ENCODE measurements around the gene SMIM23. TPM values are rescaled to one million over a fixed set of nuclear protein-coding genes. Genes with fewer than 3 reads are reported as not detected.

The SMIM23 gene
- polyA plus RNA-seq, 3 donors: not detected

DNA sequence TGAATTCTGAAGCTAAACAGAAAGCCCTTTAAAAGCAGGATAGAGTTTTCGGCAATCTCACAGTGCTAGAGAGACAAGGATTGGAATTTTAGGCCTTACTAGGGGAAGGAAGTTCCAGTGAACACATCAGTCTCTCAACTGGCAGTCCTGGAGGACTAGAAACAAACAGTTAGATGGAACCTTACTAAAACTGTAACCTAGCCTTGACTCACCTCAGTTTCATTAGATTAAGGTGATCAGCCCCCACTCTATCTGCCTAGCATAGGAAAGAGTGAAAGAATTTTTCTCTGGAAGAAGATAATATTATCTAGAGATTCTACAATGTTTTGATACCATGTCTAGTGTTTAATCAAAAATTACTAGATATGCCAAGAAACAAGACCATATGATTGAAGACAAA, 25.8 kb upstream of the SMIM23 start:
- Histone ChIP-seq H3K4me2 (replicated peaks; ENCODE audit: extremely low read depth, low read length, poor library complexity, severe bottlenecking) (no peak overlapping the region), H3K36me3 (replicated peaks in 1 of 2; ENCODE audit: control insufficient read depth in 1 of 2, insufficient read depth in 2 of 2, low read length in 2 of 2) (no peaks in the 10 kb centered on the region), H4K20me1 (ENCODE audit: insufficient read depth, low read length) (no peaks in the 10 kb centered on the region), H3K27ac (ENCODE audit: low read depth in 1 of 2, low read length in 2 of 2) (no peak overlapping the region), H2AFZ (ENCODE audit: insufficient read depth, low read depth, low read length, poor library complexity, severe bottlenecking) (no peak overlapping the region), H3K27me3 (ENCODE audit: control insufficient read depth in 2 of 2, insufficient read depth in 2 of 2, low read length in 2 of 2) (no peaks in the 10 kb centered on the region), H3K4me1 (ENCODE audit: control insufficient read depth in 1 of 2, insufficient read depth in 2 of 2, low read length in 2 of 2) (no peaks in the 10 kb centered on the region), H3K4me3 (replicated peaks in 1 of 3; ENCODE audit: low read depth in 2 of 3, low read length in 3 of 3) (no peak overlapping the region), H3K79me2 (ENCODE audit: insufficient read depth, low read length) (no peaks in the 10 kb centered on the region), H3K9me3 (replicated peaks in 1 of 2; ENCODE audit: control insufficient read depth in 1 of 2, insufficient read depth in 1 of 2, low read length in 2 of 2) (no peaks in the 10 kb centered on the region), H3K9ac (ENCODE audit: insufficient read depth, low read length, poor library complexity, severe bottlenecking) (no peak overlapping the region)
- no peak for DNase-seq
- Mint-ChIP-seq H3K27ac (no peak overlapping the region), H3K36me3 (no peaks in the 10 kb centered on the region), H3K4me3 (no peak overlapping the region), H3K9me3 (peaks cover 0 to 2% (median 0%) of the 10 kb centered on the region in 7 donors), H3K4me1 (no peaks in the 10 kb centered on the region), H3K27me3 (ENCODE audit: low read depth in 3 of 3) (peaks cover 0 to 1% (median 1%) of the 10 kb centered on the region in 3 donors)
- intact Hi-C loops (cut with micrococcal nuclease): no loop called here
- TF ChIP-seq, protein P1, sequence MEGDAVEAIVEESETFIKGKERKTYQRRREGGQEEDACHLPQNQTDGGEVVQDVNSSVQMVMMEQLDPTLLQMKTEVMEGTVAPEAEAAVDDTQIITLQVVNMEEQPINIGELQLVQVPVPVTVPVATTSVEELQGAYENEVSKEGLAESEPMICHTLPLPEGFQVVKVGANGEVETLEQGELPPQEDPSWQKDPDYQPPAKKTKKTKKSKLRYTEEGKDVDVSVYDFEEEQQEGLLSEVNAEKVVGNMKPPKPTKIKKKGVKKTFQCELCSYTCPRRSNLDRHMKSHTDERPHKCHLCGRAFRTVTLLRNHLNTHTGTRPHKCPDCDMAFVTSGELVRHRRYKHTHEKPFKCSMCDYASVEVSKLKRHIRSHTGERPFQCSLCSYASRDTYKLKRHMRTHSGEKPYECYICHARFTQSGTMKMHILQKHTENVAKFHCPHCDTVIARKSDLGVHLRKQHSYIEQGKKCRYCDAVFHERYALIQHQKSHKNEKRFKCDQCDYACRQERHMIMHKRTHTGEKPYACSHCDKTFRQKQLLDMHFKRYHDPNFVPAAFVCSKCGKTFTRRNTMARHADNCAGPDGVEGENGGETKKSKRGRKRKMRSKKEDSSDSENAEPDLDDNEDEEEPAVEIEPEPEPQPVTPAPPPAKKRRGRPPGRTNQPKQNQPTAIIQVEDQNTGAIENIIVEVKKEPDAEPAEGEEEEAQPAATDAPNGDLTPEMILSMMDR (IDR thresholded peaks at IDR 0.05): no peak
- 100% methylated on average over 1 of the region's 1 CpG for WGBS (ENCODE audit: insufficient coverage)

DNA sequence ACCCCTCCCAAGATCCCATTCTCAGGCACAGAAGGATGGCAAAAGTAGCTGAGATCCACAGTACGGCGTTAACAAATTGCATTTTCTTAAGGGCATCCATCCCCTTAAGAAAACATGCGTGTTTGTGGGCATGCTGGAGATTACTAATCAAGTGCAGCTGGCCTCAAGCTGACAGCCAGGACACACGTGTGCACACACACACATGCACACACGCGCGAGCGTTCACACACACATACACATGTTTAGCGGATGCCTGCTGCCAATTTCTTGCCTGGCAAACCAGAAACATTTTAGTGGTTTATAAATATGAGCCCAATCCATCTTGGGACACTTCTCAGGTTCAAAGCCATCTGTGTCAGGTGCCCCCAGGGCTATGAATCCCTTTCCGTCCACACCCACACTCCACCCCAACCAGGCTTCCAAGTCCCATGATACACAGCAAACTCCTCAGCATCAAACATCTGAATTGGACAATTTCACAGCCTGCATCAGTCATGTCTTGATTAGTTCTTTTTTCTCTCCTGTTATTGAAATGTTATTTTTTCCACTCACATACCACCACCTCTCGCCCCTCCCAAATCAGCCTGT, 23.5 kb upstream of the SMIM23 start:
- Histone ChIP-seq H3K27ac (ENCODE audit: low read depth in 1 of 2, low read length in 2 of 2) (no peak overlapping the region), H3K27me3 (ENCODE audit: control insufficient read depth in 2 of 2, insufficient read depth in 2 of 2, low read length in 2 of 2) (no peaks in the 10 kb centered on the region), H3K79me2 (ENCODE audit: insufficient read depth, low read length) (no peaks in the 10 kb centered on the region), H3K9ac (ENCODE audit: insufficient read depth, low read length, poor library complexity, severe bottlenecking) (no peak overlapping the region), H2AFZ (ENCODE audit: insufficient read depth, low read depth, low read length, poor library complexity, severe bottlenecking) (no peak overlapping the region), H3K36me3 (replicated peaks in 1 of 2; ENCODE audit: control insufficient read depth in 1 of 2, insufficient read depth in 2 of 2, low read length in 2 of 2) (no peaks in the 10 kb centered on the region), H3K4me2 (replicated peaks; ENCODE audit: extremely low read depth, low read length, poor library complexity, severe bottlenecking) (no peak overlapping the region), H4K20me1 (ENCODE audit: insufficient read depth, low read length) (no peaks in the 10 kb centered on the region), H3K4me3 (replicated peaks in 1 of 3; ENCODE audit: low read depth in 2 of 3, low read length in 3 of 3) (no peak overlapping the region), H3K9me3 (replicated peaks in 1 of 2; ENCODE audit: control insufficient read depth in 1 of 2, insufficient read depth in 1 of 2, low read length in 2 of 2) (peaks cover 0 to 3% of the 10 kb centered on the region in 2 donors), H3K4me1 (ENCODE audit: control insufficient read depth in 1 of 2, insufficient read depth in 2 of 2, low read length in 2 of 2) (no peaks in the 10 kb centered on the region)
- TF ChIP-seq, protein P1 (IDR thresholded peaks at IDR 0.05): no peak
- WGBS (ENCODE audit: insufficient coverage): 97% methylated on average over 7 of the region's 11 CpGs
- H3K4me3 Mint-ChIP-seq: no peak overlapping the region
- H3K9me3 Mint-ChIP-seq: peaks cover 0 to 12% (median 7%) of the 10 kb centered on the region in 7 donors
- peaks cover 0 to 3% (median 3%) of the 10 kb centered on the region in 3 donors for H3K27me3 Mint-ChIP-seq (ENCODE audit: low read depth in 3 of 3)
- no peaks in the 10 kb centered on the region for H3K36me3 Mint-ChIP-seq
- intact Hi-C loops (cut with micrococcal nuclease): no loop called here
- no peak overlapping the region for H3K27ac Mint-ChIP-seq
- H3K4me1 Mint-ChIP-seq: no peaks in the 10 kb centered on the region
- no peak for DNase-seq
